Sigmoid colon (tissue), 7 donors: ENCODE data around the gene UGT2A1. TPM values are rescaled to one million over a fixed set of nuclear protein-coding genes. Genes with fewer than 3 reads are reported as not detected.

Experiments
- DNase-seq: peaks from one replicate; pipeline ENCODE4 v3.0.0-alpha.2; 2019
- H3K27ac ChIP-seq, 4 donors: fragments of 200-600 bp; sonication (generic); one replicate each; pipeline ENCODE4 v1.5.1; 2016 to 2019; ENCODE audit warnings: mild to moderate bottlenecking in 1 of 4
- H3K27me3 ChIP-seq, 3 donors: fragments of 200-600 bp; sonication (generic); one replicate each; pipeline ENCODE4 v1.5.1; 2019; ENCODE audit warnings: mild to moderate bottlenecking in 1 of 3
- H3K36me3 ChIP-seq, 4 donors: fragments of 200-600 bp; sonication (generic); one replicate each; pipeline ENCODE4 v1.5.1; 2016 to 2019
- H3K4me1 ChIP-seq, 4 donors: fragments of 200-600 bp; sonication (generic); one replicate each; pipeline ENCODE4 v1.5.1; 2017 to 2019
- H3K4me3 ChIP-seq, 4 donors: fragments of 200-600 bp; sonication (generic); one replicate each; pipeline ENCODE4 v1.5.1; 2017 to 2019; ENCODE audit warnings: mild to moderate bottlenecking in 2 of 4, moderate library complexity in 1 of 4
- H3K9me3 ChIP-seq, 4 donors: fragments of 200-600 bp in 3 of 4; sonication (generic) in 3 of 4; one replicate each; pipeline versions ENCODE4 v1.5.1 to v1.6.1; 2013 to 2019
- CTCF ChIP-seq, 4 experiments: fragments of 450-650 bp in 3 of 4; fragments of 200-600 bp in 1 of 4; IDR thresholded peaks; one replicate each; pipeline ENCODE4 v1.5.1; 2016 to 2019; ENCODE audit warnings: antibody characterized with exemption in 4 of 4, mild to moderate bottlenecking in 3 of 4, moderate library complexity in 2 of 4
- EP300 ChIP-seq, 4 donors: sonication (generic); formaldehyde crosslinking; IDR thresholded peaks; one replicate each; pipeline ENCODE4 v1.6.1; 2017; ENCODE audit warnings: antibody characterized with exemption in 4 of 4
- POLR2A ChIP-seq, 2 donors: fragments of 450-650 bp; IDR thresholded peaks; one replicate each; pipeline ENCODE4 v1.6.1; 2016; ENCODE audit warnings: antibody characterized with exemption in 2 of 2, mild to moderate bottlenecking in 2 of 2, moderate library complexity in 2 of 2
- POLR2AphosphoS5 ChIP-seq, 4 donors: sonication (generic); formaldehyde crosslinking; IDR thresholded peaks; one replicate each; pipeline ENCODE4 v1.6.1; 2017; ENCODE audit warnings: antibody characterized with exemption in 4 of 4
- WGBS, 2 donors: extraction: QIAGEN DNeasy Blood & Tissue Kit; methylation state at CpG; one replicate each; pipeline ENCODE4 v1.1.7; 2013; 5-methylcytosine and 5-hydroxymethylcytosine counted together
- intact Hi-C: fragments of 100-400 bp; cut with DNase I; formaldehyde crosslinking; loops from one replicate; pipeline ENCODE4 v1.15.1; 2023
- polyA plus RNA-seq, 3 donors: library from polyadenylated mRNA; stranded (reverse); fragments of 200-250 nt; gene quantifications; one replicate each; pipeline ENCODE4 v1.2.3, GENCODE V29; 2013
- small RNA-seq, 3 donors: library from RNA; depleted of rRNA; stranded (forward); fragments of <200 nt; gene quantifications; one replicate each; pipeline ENCODE3, GENCODE V24; 2016
- total RNA-seq, 4 donors: library from RNA; depleted of rRNA; stranded (reverse); fragments of >200 nt; gene quantifications; one replicate each; pipeline ENCODE4 v1.1.0, GENCODE V29; 2016
- donor health status: healthy with polysubstance abuse.
- donor health status: Bipolar disorder and iron deficiency.
- donor health status: healthy.

The UGT2A1 gene
- total and polyA plus RNA-seq, 7 donors, result not detected

- TF ChIP-seq POLR2AphosphoS5 (IDR thresholded peaks at IDR 0.05), result no peak
- TF ChIP-seq CTCF (IDR thresholded peaks at IDR 0.05), result no peak
- TF ChIP-seq EP300 (IDR thresholded peaks at IDR 0.05), result no peak
- TF ChIP-seq POLR2A (IDR thresholded peaks at IDR 0.05), result no peak
- intact Hi-C loops, result no loop called here
- no peaks in the 10 kb centered on the region for H3K36me3 ChIP-seq
These were observed 106.8 kb downstream of the UGT2A1 start for GRCh38 chr4:69546134-69546765.

More at GRCh38 chr4:69546134-69546765, 106.8 kb downstream of the UGT2A1 start:
- no peak for DNase-seq
- no peaks in the 10 kb centered on the region for H3K27me3 ChIP-seq
- no peak overlapping the region for H3K4me3 ChIP-seq
- no peaks in the 10 kb centered on the region for H3K9me3 ChIP-seq
- WGBS, 2 donors, result 61 to 65% methylated on average over 6 of the region's 6 CpGs
- H3K4me1 ChIP-seq, result no peaks in the 10 kb centered on the region
- no peak overlapping the region for H3K27ac ChIP-seq

Small RNA genes lying within 50 kb of the gene (small RNA-seq; reads per million reads assigned to genes)
- 0 reads per million in 3 donors for gene UGT2A2

Other genes with a start within 250 kb of the UGT2A1 start
- under 1 TPM in 1 of 4 donors, not detected in 3; 0.36 TPM for gene UGT2B4, start 157.3 kb downstream of the UGT2A1 start, total RNA-seq
- gene UGT2B4, start 157.3 kb downstream of the UGT2A1 start, polyA plus RNA-seq, result under 1 TPM in 1 of 3 donors, not detected in 2; 0.06 TPM
- gene UGT2A2, start 13.6 kb downstream of the UGT2A1 start, total RNA-seq, result not detected
- not detected for gene UGT2A2, start 13.6 kb downstream of the UGT2A1 start, polyA plus RNA-seq
- 1 to 10 TPM in 1 of 4 donors, under 1 TPM in 3; 0.71 to 1.2 (median 0.83) TPM for gene SULT1B1, start 107.4 kb upstream of the UGT2A1 start, total RNA-seq
- 10 to 100 TPM; 29.8 to 99.9 (median 68.5) TPM for gene SULT1B1, start 107.4 kb upstream of the UGT2A1 start, polyA plus RNA-seq
- not detected for gene SULT1E1, start 206.9 kb upstream of the UGT2A1 start, total RNA-seq
- gene SULT1E1, start 206.9 kb upstream of the UGT2A1 start, polyA plus RNA-seq, result under 1 TPM in 1 of 3 donors, not detected in 2; 0.69 TPM